ENCODE data around the gene ZNF618. TPM values are rescaled to one million over a fixed set of nuclear protein-coding genes. Genes with fewer than 3 reads are reported as not detected.

Gene ZNF618
- total RNA-seq, 1 donor from 2014 or later: 10.2 TPM

DNA sequence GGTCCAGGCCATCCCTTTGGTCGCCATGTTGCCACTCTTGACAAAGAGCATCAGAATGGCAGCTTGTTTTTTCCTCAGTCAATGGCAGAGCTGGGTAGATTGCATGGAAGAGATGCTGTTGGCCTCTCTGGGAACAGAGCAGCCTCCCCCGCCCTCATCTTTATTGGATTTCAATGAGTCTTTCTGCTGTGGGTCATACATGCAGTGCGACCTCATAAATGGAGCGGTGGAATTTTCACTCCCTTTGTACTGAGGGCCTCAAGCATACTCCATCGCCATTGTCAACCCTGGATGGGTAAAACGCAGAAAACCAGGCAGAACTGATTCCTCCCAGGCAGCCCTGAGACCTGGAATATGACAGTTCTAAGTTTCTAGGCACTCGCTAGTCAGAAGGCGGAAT lies 71.8 kb downstream of the ZNF618 start:
- H3K27me3 ChIP-seq (ENCODE audit: low read depth): no peaks in the 10 kb centered on the region
- no peak overlapping the region for H3K4me3 ChIP-seq
- H3K4me1 ChIP-seq: no peaks in the 10 kb centered on the region
- H3K36me3 ChIP-seq: no peaks in the 10 kb centered on the region
- intact Hi-C loops (cut with DNase I): no loop called here
- DNase-seq (no peak), ATAC-seq (no peak)
- no peaks in the 10 kb centered on the region for H3K9me3 ChIP-seq
- no peak for TF ChIP-seq CTCF (IDR thresholded peaks at IDR 0.05)
- H3K27ac ChIP-seq: no peak overlapping the region

DNA sequence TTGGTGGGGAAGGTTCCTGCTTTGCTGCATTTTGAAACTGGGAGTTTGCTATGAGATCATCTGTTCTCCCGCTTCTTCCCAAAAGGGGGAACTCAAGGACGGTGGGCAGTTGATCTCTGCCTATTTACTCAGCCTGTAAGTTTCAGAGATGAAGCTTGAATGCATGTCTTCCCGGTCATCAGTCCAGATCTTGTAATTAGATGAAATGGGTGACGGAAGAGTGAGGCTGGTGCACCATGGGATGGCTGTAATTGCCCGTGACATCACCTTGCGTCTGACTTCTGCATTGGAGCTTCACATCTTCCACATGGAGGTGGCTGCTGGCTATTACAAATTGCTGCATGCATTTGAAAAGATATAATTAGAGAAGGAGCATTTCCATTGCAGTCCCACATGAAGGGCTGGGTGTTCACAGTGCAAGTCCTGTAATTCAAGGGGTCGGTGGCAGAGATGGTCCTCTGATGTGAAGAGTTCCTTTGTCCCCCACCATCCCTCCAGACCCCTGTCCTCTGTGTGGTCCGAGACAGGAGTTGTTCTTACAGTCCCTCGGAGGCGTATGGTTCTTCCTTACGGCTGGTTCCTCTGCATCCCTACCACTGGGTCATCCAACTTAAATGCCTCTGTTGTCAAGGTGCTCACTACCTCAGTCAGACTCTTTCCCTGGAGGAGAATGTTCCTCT lies 72.9 kb downstream of the ZNF618 start:
- ATAC-seq (no peak), DNase-seq (no peak)
- H3K4me1 ChIP-seq: no peaks in the 10 kb centered on the region
- no peak for TF ChIP-seq CTCF (IDR thresholded peaks at IDR 0.05)
- no peaks in the 10 kb centered on the region for H3K27me3 ChIP-seq (ENCODE audit: low read depth)
- H3K4me3 ChIP-seq: no peak overlapping the region
- no peaks in the 10 kb centered on the region for H3K36me3 ChIP-seq
- H3K9me3 ChIP-seq: no peaks in the 10 kb centered on the region
- H3K27ac ChIP-seq: no peak overlapping the region
- intact Hi-C loops (cut with DNase I): no loop called here

DNA sequence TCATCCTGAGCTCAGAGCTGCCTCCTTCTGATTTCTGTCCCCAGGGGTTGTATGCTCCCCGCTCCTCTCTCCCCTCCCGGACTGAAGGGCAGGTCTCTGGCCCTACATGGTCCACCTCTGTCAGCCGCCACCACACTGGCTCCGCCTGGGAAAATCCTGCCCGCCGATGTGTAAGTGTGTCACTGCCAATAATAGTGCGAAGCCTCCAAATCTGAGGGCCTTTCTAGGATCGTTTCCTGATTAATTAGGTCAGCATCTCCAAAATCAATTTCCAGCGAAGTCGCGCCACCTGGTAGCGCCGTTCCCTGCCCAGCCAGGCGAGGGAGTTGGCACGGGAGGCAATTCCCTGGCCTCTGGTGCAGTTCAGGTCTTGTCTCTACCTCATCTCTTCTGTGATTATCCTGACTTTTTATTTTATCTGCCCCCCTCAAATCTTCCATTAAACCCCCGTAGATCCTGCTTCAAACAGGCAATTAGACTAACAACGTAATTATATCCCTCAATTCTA lies 73.5 kb downstream of the ZNF618 start:
- intact Hi-C loops (cut with DNase I): no loop called here
- Histone ChIP-seq H3K4me3 (no peak overlapping the region), H3K36me3 (no peaks in the 10 kb centered on the region), H3K9me3 (no peaks in the 10 kb centered on the region), H3K4me1 (peaks cover 5% of the 10 kb centered on the region), H3K27me3 (ENCODE audit: low read depth) (no peaks in the 10 kb centered on the region), H3K27ac (no peak overlapping the region)
- ATAC-seq (no peak), DNase-seq (no peak)
- TF ChIP-seq CTCF (IDR thresholded peaks at IDR 0.05): no peak

DNA sequence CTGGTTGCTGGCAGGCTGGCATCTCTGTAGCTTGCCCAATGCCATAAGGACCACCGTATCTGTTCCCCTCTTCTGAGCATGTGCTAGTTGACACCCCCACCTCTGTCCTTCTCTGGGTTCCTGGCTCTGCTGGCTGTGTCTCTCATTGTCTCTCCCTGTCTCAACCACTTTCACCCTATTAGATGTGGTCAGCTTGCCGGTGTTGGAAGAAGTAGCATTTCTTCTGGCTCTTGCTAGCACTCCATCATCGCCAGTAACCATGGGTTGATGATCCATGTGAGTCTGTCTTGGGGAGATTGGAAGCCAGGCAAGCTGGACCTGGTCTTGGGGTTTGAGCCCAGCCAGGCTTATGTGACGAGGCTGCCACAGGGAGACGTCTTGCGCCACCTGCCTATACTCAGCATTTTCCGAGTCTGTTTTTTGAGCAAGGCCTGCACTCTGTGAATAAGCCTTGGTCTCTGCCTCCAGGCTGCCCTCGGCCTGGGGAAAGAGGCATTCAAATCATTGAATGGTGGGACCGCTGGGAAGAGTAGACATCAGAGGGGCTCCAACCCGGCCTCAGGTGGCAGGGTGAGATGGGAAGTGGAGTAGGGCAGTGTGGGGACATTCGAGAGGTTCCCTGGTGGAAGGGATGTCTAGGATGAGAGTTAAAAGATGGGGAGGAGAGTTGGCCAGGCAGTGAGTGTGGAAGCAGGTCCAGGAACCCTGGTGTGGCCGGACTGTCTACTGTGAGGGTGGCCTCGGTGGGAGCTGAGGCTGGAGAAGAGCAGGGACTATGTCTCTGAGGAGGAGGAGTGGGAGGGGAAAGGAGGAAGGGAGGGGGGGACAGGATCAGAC lies 74.3 kb downstream of the ZNF618 start:
- no peak overlapping the region for H3K4me3 ChIP-seq
- TF ChIP-seq CTCF (IDR thresholded peaks at IDR 0.05): no peak
- intact Hi-C loops (cut with DNase I): no loop called here
- H3K27me3 ChIP-seq (ENCODE audit: low read depth): no peaks in the 10 kb centered on the region
- peaks cover 13% of the 10 kb centered on the region for H3K4me1 ChIP-seq
- no peak overlapping the region for H3K27ac ChIP-seq
- no peaks in the 10 kb centered on the region for H3K36me3 ChIP-seq
- no peak for DNase-seq
- no peaks in the 10 kb centered on the region for H3K9me3 ChIP-seq
- ATAC-seq: no peak

DNA sequence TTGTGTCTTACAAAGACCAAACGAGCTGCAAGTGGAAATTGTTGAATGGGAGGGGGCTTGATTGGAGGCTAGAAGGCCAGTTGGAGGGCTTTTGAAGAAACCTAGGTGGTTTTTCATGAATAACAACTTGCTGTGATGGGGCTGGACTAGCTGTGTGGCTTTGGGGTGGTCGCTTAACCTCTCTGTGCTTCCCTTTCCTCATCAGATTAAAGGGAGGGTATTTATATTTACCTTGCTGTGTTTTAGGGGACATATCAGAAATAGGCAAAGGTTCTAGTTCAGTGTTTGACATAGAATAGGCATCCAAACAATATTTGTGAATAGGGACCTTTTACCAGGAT lies 74.9 kb downstream of the ZNF618 start:
- no peaks in the 10 kb centered on the region for H3K27me3 ChIP-seq (ENCODE audit: low read depth)
- TF ChIP-seq CTCF (IDR thresholded peaks at IDR 0.05): no peak
- intact Hi-C loops (cut with DNase I): no loop called here
- no peaks in the 10 kb centered on the region for H3K36me3 ChIP-seq
- no peak overlapping the region for H3K4me3 ChIP-seq
- no peaks in the 10 kb centered on the region for H3K9me3 ChIP-seq
- peaks cover 17% of the 10 kb centered on the region for H3K4me1 ChIP-seq
- DNase-seq: no peak
- no peak for ATAC-seq
- no peak overlapping the region for H3K27ac ChIP-seq

Data from lower lobe of right lung (tissue), 2 donors.